Measurements from ENCODE around the gene CSHL1.
"Not testable (repeated sequence)": the region's sequence is repeated elsewhere in the genome, so short reads cannot be mapped to it uniquely, and the experiment has no call there.

The CSHL1 gene

DNA sequence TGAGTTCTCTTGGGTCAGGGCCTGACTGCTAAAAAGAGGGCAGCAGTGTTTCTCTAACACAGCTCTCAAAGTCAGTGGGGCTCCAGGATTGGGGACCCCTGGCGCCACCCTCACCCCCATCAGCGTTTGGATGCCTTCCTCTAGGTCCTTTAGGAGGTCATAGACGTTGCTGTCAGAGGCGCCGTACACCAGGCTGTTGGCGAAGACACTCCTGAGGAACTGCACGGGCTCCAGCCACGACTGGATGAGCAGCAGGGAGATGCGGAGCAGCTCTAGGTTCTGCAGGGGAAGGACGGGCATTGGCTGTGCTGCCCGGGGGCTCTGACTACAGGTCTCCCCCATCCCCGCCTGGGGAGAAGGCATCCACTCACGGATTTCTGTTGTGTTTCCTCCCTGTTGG, 6.6 kb upstream of the CSHL1 start:
- TF ChIP-seq CTCF (IDR thresholded peaks at IDR 0.05; ENCODE audit: low read depth, low read length, poor library complexity, severe bottlenecking) (no peak), EZH2phosphoT487 (IDR thresholded peaks at IDR 0.05; ENCODE audit: borderline replicate concordance, low read length) (no peak)
- no peak overlapping the region for H3K4me2 ChIP-seq (ENCODE audit: low read length)

GRCh38 chr17:63917206-63917605, 6.1 kb upstream of the CSHL1 start:
- not testable (repeated sequence) for H3K4me2 ChIP-seq (ENCODE audit: low read length)

More for the DNA sequence above, 6.6 kb upstream of the CSHL1 start:
- H3K79me2 ChIP-seq (ENCODE audit: control insufficient read depth, low read length) = no peaks in the 10 kb centered on the region
- H3K27ac ChIP-seq (ENCODE audit: low read depth, low read length) = no peak overlapping the region
- H3K4me1 ChIP-seq (ENCODE audit: control insufficient read depth, low read length) = peaks cover 60% of the 10 kb centered on the region
- H3K9me2 ChIP-seq (replicated peaks; ENCODE audit: control insufficient read depth, low read length) = no peaks in the 10 kb centered on the region
- no peaks in the 10 kb centered on the region for H3K36me3 ChIP-seq (ENCODE audit: control insufficient read depth, low read length)
- H3K9me3 ChIP-seq (ENCODE audit: control insufficient read depth, insufficient read depth, low read length) = no peaks in the 10 kb centered on the region
- no peak overlapping the region for H3K4me3 ChIP-seq (ENCODE audit: low read length)
- peaks cover 3% of the 10 kb centered on the region; the same call in 1 of the 2 replicates for H3F3A ChIP-seq (ENCODE audit: control insufficient read depth, insufficient read depth)
- H3K27me3 ChIP-seq (ENCODE audit: control insufficient read depth, low read length) = no peaks in the 10 kb centered on the region
- H4K20me1 ChIP-seq (ENCODE audit: control insufficient read depth, insufficient read depth, low read depth, low read length) = no peaks in the 10 kb centered on the region

DNA sequence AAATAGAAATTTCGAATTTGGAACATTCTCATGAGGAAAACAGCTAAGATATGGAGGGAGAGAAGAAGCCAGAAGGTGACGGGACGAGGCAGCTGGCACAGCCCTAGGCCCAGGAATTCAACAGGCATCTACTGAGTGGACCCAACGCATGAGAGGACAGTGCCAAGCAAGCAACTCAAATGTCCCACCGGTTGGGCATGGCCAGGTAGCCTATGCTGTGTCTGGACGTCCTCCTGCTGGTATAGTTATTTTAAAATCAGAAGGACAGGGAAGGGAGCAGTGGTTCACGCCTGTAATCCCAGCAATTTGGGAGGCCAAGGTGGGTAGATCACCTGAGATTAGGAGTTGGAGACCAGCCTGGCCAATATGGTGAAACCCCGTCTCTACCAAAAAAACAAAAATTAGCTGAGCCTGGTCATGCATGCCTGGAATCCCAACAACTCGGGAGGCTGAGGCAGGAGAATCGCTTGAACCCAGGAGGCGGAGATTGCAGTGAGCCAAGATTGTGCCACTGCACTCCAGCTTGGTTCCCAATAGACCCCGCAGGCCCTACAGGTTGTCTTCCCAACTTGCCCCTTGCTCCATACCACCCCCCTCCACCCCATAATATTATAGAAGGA, 5.6 kb upstream of the CSHL1 start:
- Histone ChIP-seq H4K20me1 (ENCODE audit: control insufficient read depth, insufficient read depth, low read depth, low read length) (no peaks in the 10 kb centered on the region), H3K27ac (ENCODE audit: low read depth, low read length) (no peak overlapping the region; the same call in 1 of the 2 replicates), H3K36me3 (ENCODE audit: control insufficient read depth, low read length) (no peaks in the 10 kb centered on the region), H3K4me2 (ENCODE audit: low read length) (peak overlapping the region; percentile 72), H3K27me3 (ENCODE audit: control insufficient read depth, low read length) (no peaks in the 10 kb centered on the region), H3K4me3 (ENCODE audit: low read length) (no peak overlapping the region), H3F3A (ENCODE audit: control insufficient read depth, insufficient read depth) (peaks cover 3% of the 10 kb centered on the region; the same call in 1 of the 2 replicates), H3K9me2 (replicated peaks; ENCODE audit: control insufficient read depth, low read length) (no peaks in the 10 kb centered on the region), H3K9me3 (ENCODE audit: control insufficient read depth, insufficient read depth, low read length) (no peaks in the 10 kb centered on the region), H3K79me2 (ENCODE audit: control insufficient read depth, low read length) (no peaks in the 10 kb centered on the region), H3K4me1 (ENCODE audit: control insufficient read depth, low read length) (peaks cover 51% of the 10 kb centered on the region)
- TF ChIP-seq EZH2phosphoT487 (IDR thresholded peaks at IDR 0.05; ENCODE audit: borderline replicate concordance, low read length) (no peak), CTCF (IDR thresholded peaks at IDR 0.05; ENCODE audit: low read depth, low read length, poor library complexity, severe bottlenecking) (no peak)

More at GRCh38 chr17:63917206-63917605, 6.1 kb upstream of the CSHL1 start:
- not testable (repeated sequence) for H3K36me3 ChIP-seq (ENCODE audit: control insufficient read depth, low read length); H3K27me3 ChIP-seq (ENCODE audit: control insufficient read depth, low read length); H3K9me2 ChIP-seq (replicated peaks; ENCODE audit: control insufficient read depth, low read length); H3K4me3 ChIP-seq (ENCODE audit: low read length); H3K79me2 ChIP-seq (ENCODE audit: control insufficient read depth, low read length); H3K27ac ChIP-seq (ENCODE audit: low read depth, low read length); H3K9me3 ChIP-seq (ENCODE audit: control insufficient read depth, insufficient read depth, low read length); H4K20me1 ChIP-seq (ENCODE audit: control insufficient read depth, insufficient read depth, low read depth, low read length); H3F3A ChIP-seq (ENCODE audit: control insufficient read depth, insufficient read depth)
- H3K4me1 ChIP-seq (ENCODE audit: control insufficient read depth, low read length) = peaks cover 55% of the 10 kb centered on the region

DNA sequence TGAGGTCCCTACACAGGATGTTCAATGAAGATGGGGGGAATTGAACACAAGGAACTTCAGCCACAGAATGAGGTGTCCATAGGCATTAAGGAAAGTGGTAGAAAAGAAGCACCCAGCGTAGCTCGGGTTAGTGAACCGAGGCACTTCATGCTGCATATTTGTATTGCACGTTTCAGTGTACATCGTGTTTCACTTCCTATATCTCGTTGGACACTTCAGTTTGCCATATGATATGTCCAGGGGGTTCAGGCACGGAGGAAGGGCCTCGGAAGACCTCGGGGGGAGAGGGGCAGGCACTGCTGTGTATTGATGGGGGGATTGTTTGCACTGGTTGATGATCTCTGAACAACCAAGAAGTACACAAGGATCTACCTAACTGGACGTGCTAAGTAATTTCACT, 4.7 kb upstream of the CSHL1 start:
- H3K9me2 ChIP-seq (replicated peaks; ENCODE audit: control insufficient read depth, low read length); H3K79me2 ChIP-seq (ENCODE audit: control insufficient read depth, low read length); H3K27ac ChIP-seq (ENCODE audit: low read depth, low read length); H4K20me1 ChIP-seq (ENCODE audit: control insufficient read depth, insufficient read depth, low read depth, low read length); H3F3A ChIP-seq (ENCODE audit: control insufficient read depth, insufficient read depth); H3K36me3 ChIP-seq (ENCODE audit: control insufficient read depth, low read length); H3K27me3 ChIP-seq (ENCODE audit: control insufficient read depth, low read length); H3K9me3 ChIP-seq (ENCODE audit: control insufficient read depth, insufficient read depth, low read length): not testable (repeated sequence)
- Histone ChIP-seq H3K4me3 (ENCODE audit: low read length) (peak overlapping the region; percentile 26), H3K4me1 (ENCODE audit: control insufficient read depth, low read length) (peaks cover 42% of the 10 kb centered on the region), H3K4me2 (ENCODE audit: low read length) (peak overlapping the region; percentile 72)

All from DOHH2 (cell line).